Endometrial microvascular endothelial cells (primary cell): ENCODE measurements around the gene IFNE. TPM values are rescaled to one million over a fixed set of nuclear protein-coding genes. Genes with fewer than 3 reads are reported as not detected.

Experiments used
- in situ Hi-C: cut with HindIII; loops from 2 replicates; pipeline ENCODE4 v1.10.0; 2017; ENCODE audit warnings: low sequenced_read_pairs, low pct_unique_long_range_greater_than_20kb; ENCODE audit errors: inconsistent ontology term
- total RNA-seq: library from RNA; depleted of rRNA; stranded (reverse); fragments of >200 nt; gene quantifications from one replicate; pipeline ENCODE4 v1.2.3, GENCODE V29; 2015; ENCODE audit errors: inconsistent ontology term

IFNE gene
- total RNA-seq, 1 donor from 2014 or later = 2.1 TPM

- in situ Hi-C loops = no loop called here
Measured at GRCh38 chr9:21434202-21435014, 47.7 kb downstream of the IFNE start.

DNA sequence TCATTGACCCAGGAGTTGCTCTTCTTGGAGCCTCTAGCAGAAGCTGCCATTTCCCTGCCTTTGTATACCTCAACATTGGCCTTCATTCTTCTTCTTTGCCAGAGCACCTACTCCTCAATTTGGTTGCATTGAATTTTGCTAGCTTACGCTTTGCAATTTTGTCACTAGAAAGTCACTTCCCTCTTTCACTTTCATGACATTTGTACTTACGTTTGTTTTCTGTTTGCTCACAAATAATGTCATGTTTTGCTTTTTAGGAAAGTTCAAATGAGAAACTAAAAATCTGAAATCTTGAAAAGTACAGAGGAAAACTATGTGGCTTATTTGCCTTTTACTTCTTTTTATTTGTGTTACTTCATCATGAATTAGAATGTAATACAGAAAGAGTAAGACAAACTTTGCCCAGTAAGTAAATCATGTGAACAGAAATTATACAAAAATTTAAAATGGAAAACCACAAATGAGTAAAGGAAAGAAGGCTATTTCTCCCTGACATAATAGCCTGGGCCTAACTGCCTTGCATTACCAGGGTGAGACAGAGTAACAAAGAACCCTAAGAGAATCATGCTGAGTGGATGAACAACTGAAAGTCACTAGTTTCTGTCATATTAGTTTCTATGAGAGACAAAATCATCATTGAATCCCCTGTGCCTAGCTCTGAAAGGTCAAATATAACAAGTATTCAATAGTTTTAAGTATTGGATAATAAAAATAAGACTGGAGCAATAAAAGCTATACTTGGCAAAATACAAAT, 49.3 kb downstream of the IFNE start:
- in situ Hi-C loops = no loop called here

Other genes with a start within 250 kb of the IFNE start
- gene IFNA14, start 242.3 kb downstream of the IFNE start, total RNA-seq = not detected
- gene IFNA5, start 177.0 kb downstream of the IFNE start, total RNA-seq = not detected
- 35.3 TPM for gene KLHL9, start 146.9 kb downstream of the IFNE start, total RNA-seq
- not detected for gene IFNA6, start 131.4 kb downstream of the IFNE start, total RNA-seq
- not detected for gene IFNA13, start 114.3 kb downstream of the IFNE start, total RNA-seq
- gene IFNA2, start 96.9 kb downstream of the IFNE start, total RNA-seq = not detected
- gene IFNA8, start 73.2 kb downstream of the IFNE start, total RNA-seq = not detected
- gene IFNA1, start 41.9 kb downstream of the IFNE start, total RNA-seq = not detected